GM12892 (cell line): ENCODE results near the gene EXD2.

Source experiments
- POLR2A ChIP-seq: IDR thresholded peaks from 2 replicates; pipeline ENCODE4 v1.6.1; 2011; ENCODE audit warnings: low read depth, low read length, control low read depth
- POLR2AphosphoS5 ChIP-seq: IDR thresholded peaks from 2 replicates; pipeline ENCODE4 v1.6.1; 2011; ENCODE audit warnings: low read depth, low read length, control low read depth
- TAF1 ChIP-seq: IDR thresholded peaks from 2 replicates; pipeline ENCODE4 v1.6.1; 2011; ENCODE audit warnings: low read depth, mild to moderate bottlenecking, control low read depth, low read length, borderline replicate concordance

- TF ChIP-seq POLR2AphosphoS5, result no peak
- no peak for TF ChIP-seq POLR2A
- TF ChIP-seq TAF1, result no peak
Observed at GRCh38 chr14:69246331-69246730, 55.0 kb downstream of the EXD2 start.
